CD8-positive, alpha-beta memory T cell (primary cell): ENCODE measurements around the gene PLEKHA3. TPM values are rescaled to one million over a fixed set of nuclear protein-coding genes. Genes with fewer than 3 reads are reported as not detected.

Source experiments
- CTCF ChIA-PET: fragments of 350-600 bp; sonication (Branson Sonifier 250); formaldehyde crosslinking; loops from one replicate; lab custom pipeline; 2021; ENCODE audit warnings: antibody characterized with exemption; lab: Charles Lee
- POLR2A ChIA-PET: fragments of 350-600 bp; sonication (Branson Sonifier 250); formaldehyde crosslinking; loops from one replicate; lab custom pipeline; 2021; ENCODE audit warnings: antibody characterized with exemption; lab: Charles Lee
- DNase-seq, 5 donors: peaks; one replicate each; pipeline versions ENCODE4 v3.0.0 to v3.0.0-alpha.2; 2020 to 2022; ENCODE audit warnings: mixed read lengths in 1 of 5
- H3K27ac ChIP-seq: one replicate; pipeline ENCODE4 v1.7.0; 2013; ENCODE audit warnings: low read depth, mild to moderate bottlenecking, low read length, moderate library complexity
- H3K27me3 ChIP-seq: 2 replicates; pipeline ENCODE4 v1.7.0; 2013; ENCODE audit warnings: low read length, mild to moderate bottlenecking; ENCODE audit not compliant: insufficient read depth, poor library complexity, severe bottlenecking
- H3K36me3 ChIP-seq: 2 replicates; pipeline ENCODE4 v1.7.0; 2013; ENCODE audit warnings: mild to moderate bottlenecking, low read length, moderate library complexity; ENCODE audit not compliant: insufficient read depth
- H3K4me1 ChIP-seq: 2 replicates; pipeline ENCODE4 v1.7.0; 2013; ENCODE audit warnings: mild to moderate bottlenecking, low read length, moderate library complexity; ENCODE audit not compliant: insufficient read depth
- H3K4me3 ChIP-seq: 2 replicates; pipeline ENCODE4 v1.7.0; 2013; ENCODE audit warnings: mild to moderate bottlenecking, low read length
- H3K9me3 ChIP-seq: 2 replicates; pipeline ENCODE4 v1.7.0; 2013; ENCODE audit warnings: mild to moderate bottlenecking, low read length
- H3K27ac Mint-ChIP-seq, 8 donors: one replicate each; pipeline ENCODE4 v1.8.0; 2020 to 2021; ENCODE audit warnings: mixed read lengths in 8 of 8, mild to moderate bottlenecking in 6 of 8, inconsistent platforms in 3 of 8, moderate library complexity in 3 of 8
- H3K27me3 Mint-ChIP-seq, 2 donors: one replicate each; pipeline ENCODE4 v1.8.0; 2020 to 2021; ENCODE audit warnings: mixed read lengths in 2 of 2, mild to moderate bottlenecking in 1 of 2, moderate library complexity in 1 of 2
- H3K36me3 Mint-ChIP-seq, 3 donors: one replicate each; pipeline ENCODE4 v1.8.0; 2020 to 2021; ENCODE audit warnings: mixed read lengths in 3 of 3, inconsistent platforms in 1 of 3, mild to moderate bottlenecking in 1 of 3
- H3K4me1 Mint-ChIP-seq, 3 donors: one replicate each; pipeline ENCODE4 v1.8.0; 2020 to 2021; ENCODE audit warnings: mixed read lengths in 3 of 3, inconsistent platforms in 1 of 3, mild to moderate bottlenecking in 1 of 3
- H3K4me3 Mint-ChIP-seq, 7 donors: one replicate each; pipeline ENCODE4 v1.8.0; 2020 to 2021; ENCODE audit warnings: mixed read lengths in 7 of 7, mild to moderate bottlenecking in 6 of 7, moderate library complexity in 4 of 7, inconsistent platforms in 2 of 7
- H3K9me3 Mint-ChIP-seq, 5 donors: one replicate each; pipeline ENCODE4 v1.8.0; 2020 to 2022; ENCODE audit warnings: mixed read lengths in 5 of 5, mild to moderate bottlenecking in 3 of 5, moderate library complexity in 2 of 5, inconsistent platforms in 1 of 5
- polyA plus RNA-seq: library from polyadenylated mRNA; unstranded; fragments of 300-500 nt; fragmentation: Illumina TruSeq; gene quantifications from one replicate; pipeline ENCODE4 v1.2.3, GENCODE V29; 2021
- total RNA-seq, 2 experiments: library from RNA; stranded (reverse); gene quantifications; one replicate each; pipeline ENCODE4 v1.2.3, GENCODE V29; 2021

The PLEKHA3 gene
- total and polyA plus RNA-seq, 3 experiments from 2014 or later, result 25.1 to 34.9 (median 28.1) TPM

- Mint-ChIP-seq H3K27ac (peak overlapping the region in 2 of 8 donors; percentile 29 to 72), H3K36me3 (peaks cover 33 to 71% (median 37%) of the 10 kb centered on the region in 3 donors), H3K4me1 (peaks cover 10 to 54% (median 19%) of the 10 kb centered on the region in 3 donors), H3K9me3 (peaks cover 0 to 2% (median 0%) of the 10 kb centered on the region in 5 donors), H3K27me3 (no peaks in the 10 kb centered on the region), H3K4me3 (no peak overlapping the region)
- Histone ChIP-seq H3K27me3 (no peaks in the 10 kb centered on the region), H3K27ac (no peak overlapping the region), H3K9me3 (no peaks in the 10 kb centered on the region), H3K4me1 (no peaks in the 10 kb centered on the region), H3K4me3 (no peak overlapping the region), H3K36me3 (peaks cover 8% of the 10 kb centered on the region)
- no peak for DNase-seq
- POLR2A ChIA-PET, result no interaction called here
- CTCF ChIA-PET, result no interaction called here
Measured at GRCh38 chr2:178531168-178531567, 50.9 kb downstream of the PLEKHA3 start.

GRCh38 chr2:178536037-178536436 lies 55.8 kb downstream of the PLEKHA3 start:
- H3K36me3 Mint-ChIP-seq, result peaks cover 31 to 93% (median 45%) of the 10 kb centered on the region in 3 donors
- CTCF ChIA-PET, result interaction anchor here (0.8 to 2.1 kb wide), 2 partner anchors 8 to 121 kb away, joined by 3 to 4 read pairs; no protein-coding TSS in a partner anchor
- DNase-seq, result no peak
- Histone ChIP-seq H3K27me3 (no peaks in the 10 kb centered on the region), H3K36me3 (peaks cover 30% of the 10 kb centered on the region), H3K9me3 (no peaks in the 10 kb centered on the region), H3K4me3 (no peak overlapping the region), H3K27ac (no peak overlapping the region), H3K4me1 (no peaks in the 10 kb centered on the region)
- peaks cover 3 to 17% (median 3%) of the 10 kb centered on the region in 3 donors for H3K4me1 Mint-ChIP-seq
- H3K4me3 Mint-ChIP-seq, result no peak overlapping the region
- POLR2A ChIA-PET, result no interaction called here
- peaks cover 0 to 2% (median 0%) of the 10 kb centered on the region in 5 donors for H3K9me3 Mint-ChIP-seq
- no peak overlapping the region for H3K27ac Mint-ChIP-seq
- no peaks in the 10 kb centered on the region for H3K27me3 Mint-ChIP-seq

GRCh38 chr2:178542161-178542560 lies 61.9 kb downstream of the PLEKHA3 start:
- Mint-ChIP-seq H3K27me3 (no peaks in the 10 kb centered on the region), H3K36me3 (peaks cover 26 to 89% (median 29%) of the 10 kb centered on the region in 3 donors), H3K9me3 (no peaks in the 10 kb centered on the region), H3K4me3 (no peak overlapping the region), H3K27ac (no peak overlapping the region), H3K4me1 (peaks cover 0 to 4% (median 0%) of the 10 kb centered on the region in 3 donors)
- no peaks in the 10 kb centered on the region for H3K27me3 ChIP-seq
- H3K36me3 ChIP-seq, result peaks cover 45% of the 10 kb centered on the region
- ChIA-PET CTCF (no interaction called here), POLR2A (no interaction called here)
- no peaks in the 10 kb centered on the region for H3K9me3 ChIP-seq
- no peak for DNase-seq
- H3K4me1 ChIP-seq, result no peaks in the 10 kb centered on the region
- H3K27ac ChIP-seq, result no peak overlapping the region
- no peak overlapping the region for H3K4me3 ChIP-seq

- POLR2A ChIA-PET, result no interaction called here
- DNase-seq, result no peak
- Histone ChIP-seq H3K27me3 (no peaks in the 10 kb centered on the region), H3K4me3 (no peak overlapping the region), H3K36me3 (peaks cover 41% of the 10 kb centered on the region), H3K27ac (no peak overlapping the region), H3K9me3 (no peaks in the 10 kb centered on the region), H3K4me1 (no peaks in the 10 kb centered on the region)
- H3K27ac Mint-ChIP-seq, result no peak overlapping the region
- CTCF ChIA-PET, result no interaction called here
- H3K27me3 Mint-ChIP-seq, result no peaks in the 10 kb centered on the region
- H3K9me3 Mint-ChIP-seq, result no peaks in the 10 kb centered on the region
- peaks cover 28 to 89% (median 32%) of the 10 kb centered on the region in 3 donors for H3K36me3 Mint-ChIP-seq
- H3K4me3 Mint-ChIP-seq, result no peak overlapping the region
- peaks cover 0 to 4% (median 0%) of the 10 kb centered on the region in 3 donors for H3K4me1 Mint-ChIP-seq
Measured at GRCh38 chr2:178542569-178542968, 62.3 kb downstream of the PLEKHA3 start.

GRCh38 chr2:178550352-178550751 lies 70.1 kb downstream of the PLEKHA3 start:
- no peak overlapping the region for H3K27ac Mint-ChIP-seq
- H3K4me3 Mint-ChIP-seq, result no peak overlapping the region
- H3K4me1 ChIP-seq, result no peaks in the 10 kb centered on the region
- H3K9me3 Mint-ChIP-seq, result no peaks in the 10 kb centered on the region
- no peaks in the 10 kb centered on the region for H3K27me3 ChIP-seq
- no peak overlapping the region for H3K4me3 ChIP-seq
- H3K9me3 ChIP-seq, result no peaks in the 10 kb centered on the region
- peaks cover 8% of the 10 kb centered on the region for H3K36me3 ChIP-seq
- peaks cover 41 to 81% (median 51%) of the 10 kb centered on the region in 3 donors for H3K36me3 Mint-ChIP-seq
- ChIA-PET POLR2A (no interaction called here), CTCF (no interaction called here)
- H3K27ac ChIP-seq, result no peak overlapping the region
- no peaks in the 10 kb centered on the region for H3K27me3 Mint-ChIP-seq
- no peak for DNase-seq
- no peaks in the 10 kb centered on the region for H3K4me1 Mint-ChIP-seq

GRCh38 chr2:178553047-178553446 lies 72.8 kb downstream of the PLEKHA3 start:
- Histone ChIP-seq H3K36me3 (peaks cover 8% of the 10 kb centered on the region), H3K4me1 (no peaks in the 10 kb centered on the region), H3K27me3 (no peaks in the 10 kb centered on the region), H3K27ac (no peak overlapping the region), H3K4me3 (no peak overlapping the region), H3K9me3 (no peaks in the 10 kb centered on the region)
- CTCF ChIA-PET, result no interaction called here
- peaks cover 36 to 65% (median 42%) of the 10 kb centered on the region in 3 donors for H3K36me3 Mint-ChIP-seq
- no peaks in the 10 kb centered on the region for H3K9me3 Mint-ChIP-seq
- peak overlapping the region in 1 of 8 donors; percentile 14 for H3K27ac Mint-ChIP-seq
- no peaks in the 10 kb centered on the region for H3K4me1 Mint-ChIP-seq
- H3K4me3 Mint-ChIP-seq, result no peak overlapping the region
- POLR2A ChIA-PET, result no interaction called here
- DNase-seq, result no peak
- no peaks in the 10 kb centered on the region for H3K27me3 Mint-ChIP-seq

Other genes starting within 250 kb of the PLEKHA3 start
- gene PRKRA, start 29.3 kb upstream of the PLEKHA3 start, total RNA-seq, result 10 to 100 TPM; 48.4 to 48.5 TPM
- gene PRKRA, start 29.3 kb upstream of the PLEKHA3 start, polyA plus RNA-seq, result 58.0 TPM
- 1 to 10 TPM; 1.5 to 1.9 TPM for gene PJVK, start 29.1 kb upstream of the PLEKHA3 start, total RNA-seq
- gene PJVK, start 29.1 kb upstream of the PLEKHA3 start, polyA plus RNA-seq, result not detected
- 1 to 10 TPM; 3.1 to 3.4 TPM for gene FKBP7, start 1.9 kb upstream of the PLEKHA3 start, total RNA-seq
- 3.8 TPM for gene FKBP7, start 1.9 kb upstream of the PLEKHA3 start, polyA plus RNA-seq